GM19372 (cell line): Measurements from ENCODE around the gene POTEF.
"Not testable (repeated sequence)": the region's sequence is repeated elsewhere in the genome, so short reads cannot be mapped to it uniquely, and the experiment has no call there.

ENCODE experiments used
- ATAC-seq: cut with Tn5 transposase; IDR thresholded peaks from one replicate; pipeline ENCODE4 v1.9.1; 2021; ENCODE audit warnings: mild to moderate bottlenecking, low read depth, moderate library complexity; ENCODE audit not compliant: unreplicated experiment

Gene POTEF

DNA sequence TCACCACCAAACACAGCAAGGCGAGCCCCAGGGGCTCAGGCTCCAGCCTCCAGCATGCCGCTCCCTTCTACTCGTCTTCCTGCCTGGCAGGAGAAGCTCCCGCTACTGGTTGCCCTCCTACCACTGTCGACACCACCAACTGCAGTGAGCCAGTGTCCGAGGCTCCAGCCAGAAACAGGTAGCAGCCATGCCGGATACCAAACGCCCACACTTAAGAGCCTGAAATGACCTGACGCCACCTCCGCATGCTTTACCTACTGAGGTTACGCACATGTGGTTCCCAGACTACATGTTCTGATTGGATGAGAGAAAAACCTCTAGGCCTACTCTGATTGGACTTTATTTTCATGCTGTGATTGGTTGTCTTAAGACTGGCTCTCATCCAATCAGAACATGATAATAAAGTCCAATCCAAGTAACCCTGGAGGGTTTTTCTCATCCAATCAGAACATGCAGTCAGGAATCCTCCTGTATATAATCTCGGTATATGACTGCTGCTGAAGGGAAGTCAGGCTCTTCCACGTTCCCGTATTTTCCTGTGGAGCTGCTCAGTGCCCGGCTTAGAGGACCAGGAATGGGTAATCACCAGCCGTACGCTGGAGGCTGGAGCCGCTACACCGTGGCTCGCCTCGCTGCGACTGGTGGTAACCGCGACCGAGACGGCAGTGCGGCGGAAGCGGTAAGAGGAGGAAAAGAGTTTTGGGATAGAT is at the start of gene POTEF:
Gene POTEF (minus strand): TSS at position 103 of the 710 bp plus-strand sequence. CDS start 8,707 bp downstream, outside the sequence.
- ATAC-seq = not testable (repeated sequence)

DNA sequence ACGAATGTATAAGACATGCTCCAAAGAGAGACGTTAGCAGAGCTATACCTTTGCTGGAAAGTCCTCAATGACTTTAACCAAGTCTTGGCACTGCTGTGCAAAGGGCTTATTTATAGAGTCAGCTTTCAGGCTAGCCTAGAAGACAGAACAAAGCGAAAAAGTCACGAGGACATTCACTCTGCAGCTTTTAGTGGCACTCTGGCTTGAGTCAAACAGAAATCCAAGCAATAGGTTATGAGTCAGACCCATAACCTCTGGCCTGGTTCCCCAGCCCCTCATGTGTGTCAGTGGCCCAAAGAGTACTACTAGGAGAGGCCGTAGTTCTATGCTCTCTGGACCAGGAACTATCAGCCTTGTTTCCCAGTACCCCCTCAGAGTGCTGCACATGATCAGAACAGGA is 45.8 kb upstream of the POTEF start:
- ATAC-seq = not testable (repeated sequence)

GRCh38 chr2:130169896-130170295 is 40.9 kb upstream of the POTEF start:
- ATAC-seq = no peak

- ATAC-seq = not testable (repeated sequence)
Observed at GRCh38 chr2:130169163-130169562, 40.1 kb upstream of the POTEF start.

- not testable (repeated sequence) for ATAC-seq
Observed at GRCh38 chr2:130166611-130167010, 37.6 kb upstream of the POTEF start.

GRCh38 chr2:130165293-130166016 is 36.4 kb upstream of the POTEF start:
- ATAC-seq = no peak

DNA sequence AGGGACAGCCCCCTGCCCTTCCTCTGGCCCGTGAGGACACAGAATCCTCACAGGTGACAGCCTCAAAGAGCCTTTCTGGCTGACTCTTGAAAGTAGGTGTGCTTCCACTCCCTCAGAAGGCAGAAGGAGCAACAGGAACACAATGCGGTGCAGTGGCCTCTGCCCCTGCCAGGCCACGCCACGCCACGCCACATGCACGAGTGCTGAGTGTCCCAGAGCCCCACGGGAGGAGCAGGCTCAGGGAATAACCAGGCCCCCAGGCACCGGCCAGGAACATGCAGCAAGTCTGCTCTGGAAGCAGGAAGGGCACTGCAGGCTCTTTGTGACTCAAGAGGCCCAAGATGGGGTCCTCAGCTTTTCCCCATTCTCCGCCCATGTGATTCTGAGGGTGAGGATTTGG is 33.9 kb upstream of the POTEF start:
- no peak for ATAC-seq

DNA sequence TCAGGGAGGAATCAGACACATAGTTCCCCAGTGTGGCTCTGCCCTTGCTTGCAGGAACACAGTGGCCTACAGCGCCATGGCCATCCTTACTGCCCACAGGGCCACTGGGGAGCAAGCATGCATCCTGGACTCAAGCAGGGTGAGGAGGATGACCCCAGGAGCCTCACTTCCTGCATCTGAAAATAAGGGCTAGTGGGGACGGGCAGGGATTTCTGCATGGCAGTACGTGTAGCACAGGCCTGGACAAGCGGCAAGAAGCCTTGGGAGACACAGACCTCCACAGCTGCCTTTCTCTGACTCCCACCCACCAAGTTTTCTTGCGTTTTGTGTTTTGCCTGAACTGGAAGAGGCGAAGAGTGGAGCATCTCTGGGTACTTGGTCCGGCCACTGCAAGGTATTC is 33.5 kb upstream of the POTEF start:
- ATAC-seq = not testable (repeated sequence)

DNA sequence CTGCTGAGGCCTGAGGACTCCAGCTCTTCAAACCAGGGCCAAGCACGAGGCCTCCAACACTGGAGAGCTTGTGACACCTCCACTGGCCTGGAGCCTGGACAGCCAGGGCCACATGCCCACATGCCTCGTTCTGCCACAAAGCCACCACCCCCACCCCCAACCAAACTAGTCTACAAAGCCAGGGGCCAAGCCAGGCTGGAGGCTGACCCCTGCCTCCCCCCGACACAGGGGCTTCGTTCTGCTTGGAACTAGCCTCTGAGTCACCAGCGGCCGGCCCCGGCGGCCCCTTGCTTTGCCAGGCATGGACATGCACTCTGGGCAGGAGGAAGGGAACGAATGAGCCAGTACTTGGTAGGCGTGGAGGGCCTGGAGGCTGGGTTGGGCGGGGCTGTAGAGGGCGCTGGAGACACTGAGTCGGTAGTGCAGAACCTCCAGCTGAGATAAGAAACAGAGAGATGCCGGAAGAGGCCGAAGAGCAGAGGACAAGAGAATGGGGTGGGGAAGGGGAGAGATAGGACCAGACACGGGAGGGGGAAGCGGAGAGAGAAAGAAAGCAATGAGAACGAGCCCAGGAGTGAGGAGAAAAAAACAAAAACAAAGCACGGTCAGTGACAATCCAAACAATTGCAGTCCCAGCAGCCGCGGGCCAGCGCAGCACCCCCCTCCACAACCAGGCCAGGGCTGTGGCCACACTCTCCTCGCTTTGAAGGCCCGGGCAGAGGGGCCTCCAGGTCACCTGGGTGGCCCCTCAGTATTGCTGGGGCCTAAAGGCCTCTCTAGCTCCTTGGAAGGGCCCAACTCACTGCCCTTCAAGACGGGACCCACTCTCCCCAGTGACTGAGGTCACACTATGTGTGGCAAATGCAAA is 32.0 kb upstream of the POTEF start:
- not testable (repeated sequence) for ATAC-seq

- ATAC-seq = no peak
Observed at GRCh38 chr2:130160131-130160530, 31.1 kb upstream of the POTEF start.

DNA sequence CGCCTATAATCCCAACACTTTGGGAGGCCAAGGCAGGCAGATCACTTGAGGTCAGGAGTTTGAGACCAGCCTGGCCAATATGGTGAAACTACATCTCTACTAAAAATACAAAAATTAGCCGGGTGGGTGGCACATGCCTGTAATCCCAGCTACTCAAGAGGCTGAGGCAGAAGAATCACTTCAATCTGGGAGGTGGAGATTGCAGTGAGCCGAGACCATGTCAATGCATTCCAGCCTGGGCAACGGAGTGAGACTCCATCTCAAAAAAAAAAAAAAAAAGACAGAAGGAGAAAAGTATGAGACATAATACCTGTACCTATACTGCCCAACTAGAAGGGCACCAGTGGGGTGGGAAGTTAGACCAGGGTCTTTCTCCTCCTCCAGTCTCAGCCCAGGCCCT is 30.4 kb upstream of the POTEF start:
- ATAC-seq = not testable (repeated sequence)

DNA sequence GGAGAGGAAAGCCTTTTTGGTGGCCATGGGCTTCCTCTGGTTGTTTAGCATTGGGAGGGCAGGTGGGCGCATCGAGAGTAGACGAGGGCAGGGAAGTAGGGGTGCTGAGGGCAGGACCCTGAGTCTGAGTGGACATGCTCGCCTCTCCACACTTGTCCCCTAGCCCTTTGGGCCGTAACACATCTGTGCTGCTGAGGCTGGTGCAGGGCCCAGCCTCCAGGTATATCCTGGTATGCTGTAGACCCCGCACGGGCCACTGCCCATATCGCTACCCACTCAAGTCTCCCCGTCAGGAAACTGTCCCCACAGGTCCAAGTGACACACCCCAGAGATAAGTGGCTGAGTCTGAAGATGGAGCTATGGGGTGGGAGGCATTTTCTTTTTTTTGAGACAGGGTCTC is 29.6 kb upstream of the POTEF start:
- ATAC-seq = no peak

DNA sequence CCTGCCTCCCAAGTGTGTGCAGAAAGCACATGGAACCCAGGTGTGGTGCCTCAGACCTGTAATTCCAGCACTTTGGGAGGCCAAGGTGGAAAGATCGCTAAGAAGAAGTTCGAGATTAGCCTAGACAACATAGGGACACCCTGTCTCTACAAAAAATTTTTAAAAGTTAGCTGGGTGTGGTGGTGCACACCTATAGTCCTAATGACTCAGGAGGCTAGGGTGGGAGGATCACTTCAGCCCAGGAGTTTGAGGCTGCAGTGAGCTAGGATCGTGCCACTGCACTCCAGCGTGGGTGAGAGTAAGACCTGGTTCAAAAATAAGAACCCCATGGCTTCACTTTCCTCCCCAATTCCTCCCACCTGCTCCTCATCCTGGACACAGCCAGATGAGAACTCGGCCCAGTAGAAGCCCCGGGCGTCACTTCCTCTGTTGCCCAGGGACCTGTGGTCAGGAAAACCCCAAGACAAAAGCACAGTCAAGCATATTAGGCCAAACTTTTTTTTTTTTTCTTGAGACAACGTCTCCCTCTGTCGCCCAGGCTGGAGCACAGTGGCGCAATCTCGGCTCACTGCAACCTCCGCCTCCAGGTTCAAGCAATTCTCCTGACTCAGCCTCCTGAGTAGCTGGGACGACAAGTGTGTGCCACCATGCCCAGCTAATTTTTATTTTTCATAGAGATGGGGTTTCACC is 28.9 kb upstream of the POTEF start:
- peak; percentile 81 for ATAC-seq

DNA sequence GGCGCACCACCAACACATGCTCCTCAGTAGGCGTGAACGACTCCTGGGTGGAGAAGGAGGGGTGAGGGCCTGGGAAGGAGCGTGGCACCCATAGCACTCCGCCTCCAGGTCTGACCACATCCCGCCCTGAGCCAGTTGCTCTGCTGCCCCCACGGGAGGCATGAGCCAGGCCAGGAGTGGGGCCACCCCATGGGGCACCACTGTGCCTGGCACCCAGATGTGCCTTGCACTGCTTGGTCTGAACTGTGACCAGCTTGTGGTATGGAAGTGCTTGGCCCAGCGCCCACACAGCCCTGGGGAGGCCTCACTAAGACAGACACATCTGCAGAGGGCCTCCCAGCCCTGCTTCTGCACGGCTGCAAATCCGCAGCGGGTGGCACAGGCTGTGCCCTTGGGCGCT is 28.3 kb upstream of the POTEF start:
- ATAC-seq = peak; percentile 24

- no peak for ATAC-seq
Observed at GRCh38 chr2:130156624-130157004, 27.6 kb upstream of the POTEF start.

GRCh38 chr2:130155956-130156623 is 27.1 kb upstream of the POTEF start:
- ATAC-seq = not testable (repeated sequence)

GRCh38 chr2:130154773-130155765 is 26.0 kb upstream of the POTEF start:
- ATAC-seq = no peak

- not testable (repeated sequence) for ATAC-seq
Observed at GRCh38 chr2:130154423-130154770, 25.4 kb upstream of the POTEF start.
